HepG2 (cell line): Measurements from ENCODE around the gene TSPAN18.

Experiments
- TF ChIP-seq, protein P1 (sequence below): sonication (generic); formaldehyde crosslinking; IDR thresholded peaks from 2 replicates; pipeline ENCODE4 v1.4.0; 2020; ENCODE audit warnings: low read depth, missing genetic modification reagents
- TF ChIP-seq, protein P2 (sequence below): sonication (generic); formaldehyde crosslinking; IDR thresholded peaks from 2 replicates; pipeline ENCODE4 v1.8.1; 2023; ENCODE audit warnings: mild to moderate bottlenecking, missing genetic modification reagents, borderline replicate concordance

- TF ChIP-seq, protein P1, sequence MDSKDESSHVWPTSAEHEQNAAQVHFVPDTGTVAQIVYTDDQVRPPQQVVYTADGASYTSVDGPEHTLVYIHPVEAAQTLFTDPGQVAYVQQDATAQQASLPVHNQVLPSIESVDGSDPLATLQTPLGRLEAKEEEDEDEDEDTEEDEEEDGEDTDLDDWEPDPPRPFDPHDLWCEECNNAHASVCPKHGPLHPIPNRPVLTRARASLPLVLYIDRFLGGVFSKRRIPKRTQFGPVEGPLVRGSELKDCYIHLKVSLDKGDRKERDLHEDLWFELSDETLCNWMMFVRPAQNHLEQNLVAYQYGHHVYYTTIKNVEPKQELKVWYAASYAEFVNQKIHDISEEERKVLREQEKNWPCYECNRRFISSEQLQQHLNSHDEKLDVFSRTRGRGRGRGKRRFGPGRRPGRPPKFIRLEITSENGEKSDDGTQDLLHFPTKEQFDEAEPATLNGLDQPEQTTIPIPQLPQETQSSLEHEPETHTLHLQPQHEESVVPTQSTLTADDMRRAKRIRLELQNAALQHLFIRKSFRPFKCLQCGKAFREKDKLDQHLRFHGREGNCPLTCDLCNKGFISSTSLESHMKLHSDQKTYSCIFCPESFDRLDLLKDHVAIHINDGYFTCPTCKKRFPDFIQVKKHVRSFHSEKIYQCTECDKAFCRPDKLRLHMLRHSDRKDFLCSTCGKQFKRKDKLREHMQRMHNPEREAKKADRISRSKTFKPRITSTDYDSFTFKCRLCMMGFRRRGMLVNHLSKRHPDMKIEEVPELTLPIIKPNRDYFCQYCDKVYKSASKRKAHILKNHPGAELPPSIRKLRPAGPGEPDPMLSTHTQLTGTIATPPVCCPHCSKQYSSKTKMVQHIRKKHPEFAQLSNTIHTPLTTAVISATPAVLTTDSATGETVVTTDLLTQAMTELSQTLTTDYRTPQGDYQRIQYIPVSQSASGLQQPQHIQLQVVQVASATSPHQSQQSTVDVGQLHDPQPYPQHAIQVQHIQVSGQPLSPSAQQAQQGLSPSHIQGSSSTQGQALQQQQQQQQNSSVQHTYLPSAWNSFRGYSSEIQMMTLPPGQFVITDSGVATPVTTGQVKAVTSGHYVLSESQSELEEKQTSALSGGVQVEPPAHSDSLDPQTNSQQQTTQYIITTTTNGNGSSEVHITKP (CRISPR knock-in tag) = no peak
- TF ChIP-seq, protein P2, sequence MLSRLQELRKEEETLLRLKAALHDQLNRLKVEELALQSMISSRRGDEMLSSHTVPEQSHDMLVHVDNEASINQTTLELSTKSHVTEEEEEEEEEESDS (CRISPR knock-in tag) = no peak
Measured at GRCh38 chr11:44973632-44974401, 247.1 kb downstream of the TSPAN18 start.
